Measurements from ENCODE around the gene C9orf50.

DNA sequence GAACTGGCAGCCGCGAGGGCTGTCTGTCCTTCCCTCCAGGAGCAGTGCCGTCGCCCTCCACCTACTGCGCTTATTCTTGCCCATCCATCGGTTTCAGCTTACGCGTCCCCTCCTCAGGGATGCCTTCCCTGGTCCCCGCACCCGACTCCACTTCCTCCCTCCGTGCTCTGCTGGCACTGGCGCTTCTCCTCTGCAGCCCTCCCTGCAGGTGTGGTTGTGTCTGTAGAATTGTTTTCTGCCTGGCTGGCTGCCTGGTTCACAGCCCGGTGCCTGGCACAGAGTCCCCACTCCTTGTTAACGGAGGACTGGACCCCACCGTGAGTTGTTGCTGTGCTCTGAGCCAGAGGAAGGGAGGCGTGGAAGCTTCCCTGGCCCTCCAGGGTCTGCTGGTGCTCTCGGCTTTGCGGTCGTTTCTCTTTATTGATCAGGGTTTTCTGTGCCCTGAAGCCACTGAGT, 10.8 kb upstream of the C9orf50 start:
- TF ChIP-seq CTCF (IDR thresholded peaks at IDR 0.05) (no peak), POLR2A (IDR thresholded peaks at IDR 0.05) (no peak)
